Measurements from ENCODE around the gene PTCH1.

Gene PTCH1

GRCh38 chr9:95477441-95477840, 39.3 kb downstream of the PTCH1 start:
- in situ Hi-C loops (cut with MboI; ENCODE audit: low sequenced_read_pairs) = no loop called here

- in situ Hi-C loops (cut with MboI; ENCODE audit: low sequenced_read_pairs) = no loop called here
Measured at GRCh38 chr9:95468791-95469190, 48.0 kb downstream of the PTCH1 start.

GRCh38 chr9:95465115-95465514, 51.7 kb downstream of the PTCH1 start:
- in situ Hi-C loops (cut with MboI; ENCODE audit: low sequenced_read_pairs) = no loop called here

- in situ Hi-C loops (cut with MboI; ENCODE audit: low sequenced_read_pairs) = no loop called here
Measured at GRCh38 chr9:95463148-95464060, 53.4 kb downstream of the PTCH1 start.

- in situ Hi-C loops (cut with MboI; ENCODE audit: low sequenced_read_pairs) = no loop called here
Measured at GRCh38 chr9:95462249-95463147, 54.3 kb downstream of the PTCH1 start.

- in situ Hi-C loops (cut with MboI; ENCODE audit: low sequenced_read_pairs) = no loop called here
Measured at GRCh38 chr9:95461448-95462248, 55.1 kb downstream of the PTCH1 start.

- in situ Hi-C loops (cut with MboI; ENCODE audit: low sequenced_read_pairs) = no loop called here
Measured at GRCh38 chr9:95460518-95461164, 56.1 kb downstream of the PTCH1 start.

GRCh38 chr9:95459851-95460517, 56.8 kb downstream of the PTCH1 start:
- in situ Hi-C loops (cut with MboI; ENCODE audit: low sequenced_read_pairs) = no loop called here

- in situ Hi-C loops (cut with MboI; ENCODE audit: low sequenced_read_pairs) = no loop called here
Measured at GRCh38 chr9:95459178-95459577, 57.6 kb downstream of the PTCH1 start.

GRCh38 chr9:95458666-95459065, 58.1 kb downstream of the PTCH1 start:
- in situ Hi-C loops (cut with MboI; ENCODE audit: low sequenced_read_pairs) = no loop called here

GRCh38 chr9:95457769-95458168, 59.0 kb downstream of the PTCH1 start:
- in situ Hi-C loops (cut with MboI; ENCODE audit: low sequenced_read_pairs) = no loop called here

GRCh38 chr9:95455714-95456113, 61.1 kb downstream of the PTCH1 start:
- in situ Hi-C loops (cut with MboI; ENCODE audit: low sequenced_read_pairs) = no loop called here

GRCh38 chr9:95452176-95452575, 64.6 kb downstream of the PTCH1 start:
- in situ Hi-C loops (cut with MboI; ENCODE audit: low sequenced_read_pairs) = no loop called here

- in situ Hi-C loops (cut with MboI; ENCODE audit: low sequenced_read_pairs) = no loop called here
Measured at GRCh38 chr9:95451065-95451426, 65.7 kb downstream of the PTCH1 start.

- in situ Hi-C loops (cut with MboI; ENCODE audit: low sequenced_read_pairs) = no loop called here
Measured at GRCh38 chr9:95450171-95451064, 66.4 kb downstream of the PTCH1 start.

- in situ Hi-C loops (cut with MboI; ENCODE audit: low sequenced_read_pairs) = no loop called here
Measured at GRCh38 chr9:95449016-95449415, 67.8 kb downstream of the PTCH1 start.

GRCh38 chr9:95447660-95448420, 68.9 kb downstream of the PTCH1 start:
- in situ Hi-C loops (cut with MboI; ENCODE audit: low sequenced_read_pairs) = no loop called here

GRCh38 chr9:95446984-95447383, 69.8 kb downstream of the PTCH1 start:
- in situ Hi-C loops (cut with MboI; ENCODE audit: low sequenced_read_pairs) = no loop called here

Data from HL-60/S4 treated with retinoic acid at 250 ng/mL for 4 days and 3 days (cell line).